ENCODE measurements around the gene RNF212B. TPM values are rescaled to one million over a fixed set of nuclear protein-coding genes. Genes with fewer than 3 reads are reported as not detected.
A peak's percentile ranks its signal among the peaks of the same experiment; 100 is the strongest.

Gene RNF212B
- total RNA-seq, 1 donor from 2014 or later = not detected

- TF ChIP-seq CTCF (conservative IDR thresholded peaks at IDR 0.05; ENCODE audit: low read depth, low read length) = no peak
- no peak for DNase-seq (ENCODE audit: low read depth)
- H3K4me3 ChIP-seq (ENCODE audit: low read depth, low read length) = no peak overlapping the region
Measured at GRCh38 chr14:23297611-23298277, 60.0 kb downstream of the RNF212B start.

- TF ChIP-seq CTCF (conservative IDR thresholded peaks at IDR 0.05; ENCODE audit: low read depth, low read length) = peak; percentile 59
- H3K4me3 ChIP-seq (ENCODE audit: low read depth, low read length) = no peak overlapping the region
- DNase-seq (ENCODE audit: low read depth) = no peak
Measured at GRCh38 chr14:23299211-23299957, 61.6 kb downstream of the RNF212B start.

GRCh38 chr14:23299986-23300686, 62.4 kb downstream of the RNF212B start:
- H3K4me3 ChIP-seq (ENCODE audit: low read depth, low read length) = peak overlapping the region; percentile 61
- DNase-seq (ENCODE audit: low read depth) = no peak
- TF ChIP-seq CTCF (conservative IDR thresholded peaks at IDR 0.05; ENCODE audit: low read depth, low read length) = no peak

GRCh38 chr14:23300687-23301223, 63.0 kb downstream of the RNF212B start:
- DNase-seq (ENCODE audit: low read depth) = no peak
- no peak for TF ChIP-seq CTCF (conservative IDR thresholded peaks at IDR 0.05; ENCODE audit: low read depth, low read length)

GRCh38 chr14:23301288-23301968, 63.7 kb downstream of the RNF212B start:
- peak overlapping the region; percentile 61 for H3K4me3 ChIP-seq (ENCODE audit: low read depth, low read length)
- TF ChIP-seq CTCF (conservative IDR thresholded peaks at IDR 0.05; ENCODE audit: low read depth, low read length) = peak; percentile 55
- DNase-seq (ENCODE audit: low read depth) = peak; percentile 73

More at GRCh38 chr14:23300687-23301223, 63.0 kb downstream of the RNF212B start:
- H3K4me3 ChIP-seq (ENCODE audit: low read depth, low read length) = peak overlapping the region; percentile 61

GRCh38 chr14:23301969-23302289, 64.2 kb downstream of the RNF212B start:
- DNase-seq (ENCODE audit: low read depth) = no peak
- peak overlapping the region; percentile 60 for H3K4me3 ChIP-seq (ENCODE audit: low read depth, low read length)
- no peak for TF ChIP-seq CTCF (conservative IDR thresholded peaks at IDR 0.05; ENCODE audit: low read depth, low read length)
